A549 (cell line): Measurements from ENCODE around the gene AMPD3. TPM values are rescaled to one million over a fixed set of nuclear protein-coding genes. Genes with fewer than 3 reads are reported as not detected.

Experiments used
- ATAC-seq, 2 experiments: fragments of 200-7000 bp in 1 of 2; fragments of >200 bp in 1 of 2; cut with Nextera tagmentation in 1 of 2; cut with Tn5 transposase in 1 of 2; 3 replicates each; pipeline versions ENCODE4 v1.8.0 to v1.9.1; 2018 to 2020; ENCODE audit warnings: mild to moderate bottlenecking in 1 of 2, moderate library complexity in 1 of 2
- CTCF ChIA-PET: fragments of 300-600 bp; sonication (Branson Sonifier 250); formaldehyde crosslinking; extraction: SDS; loops from one replicate; lab custom pipeline; 2021; ENCODE audit warnings: antibody characterized with exemption, inconsistent platforms; lab: Yijun Ruan, JAX
- POLR2A ChIA-PET: fragments of 350-600 bp; formaldehyde crosslinking; extraction: SDS; loops from one replicate; lab custom pipeline; 2021; ENCODE audit warnings: antibody characterized with exemption, inconsistent platforms; lab: Yijun Ruan, JAX
- DNase-seq, 2 experiments: peaks; one replicate each; pipeline versions ENCODE4 v3.0.0 to v3.0.0-alpha.2; 2011 to 2016; ENCODE audit warnings: low read depth in 1 of 2, low spot score in 1 of 2
- FAIRE-seq: peaks from 2 replicates; lab custom pipeline; 2011; peaks lifted over from hg19 to GRCh38; lab: Jason Lieb, UNC
- H3K27ac ChIP-seq, 2 experiments: fragments of >200 bp; sonication (Bioruptor Twin); formaldehyde crosslinking; 3 replicates each; pipeline ENCODE4 v1.5.1; 2016 to 2017
- H3K4me1 ChIP-seq: fragments of >200 bp; sonication (Bioruptor Twin); formaldehyde crosslinking; 3 replicates; pipeline ENCODE4 v1.6.1; 2016
- H3K4me2 ChIP-seq: fragments of >200 bp; sonication (Bioruptor Twin); formaldehyde crosslinking; 3 replicates; pipeline ENCODE4 v1.6.1; 2016
- H3K4me3 ChIP-seq: fragments of >200 bp; sonication (Bioruptor Twin); formaldehyde crosslinking; 3 replicates; pipeline ENCODE4 v1.5.1; 2016
- H3K9me3 ChIP-seq: fragments of >200 bp; sonication (Bioruptor Twin); formaldehyde crosslinking; 3 replicates; pipeline ENCODE4 v1.6.1; 2016
- CHD2 ChIP-seq: fragments of 150-350 bp; IDR thresholded peaks from 2 replicates; pipeline ENCODE4 v1.6.1; 2014; ENCODE audit warnings: low read length; ENCODE audit not compliant: partially characterized antibody
- CHD4 ChIP-seq: fragments of 200-600 bp; sonication (generic); IDR thresholded peaks from 2 replicates; pipeline ENCODE4 v1.6.1; 2016; ENCODE audit warnings: antibody characterized with exemption, mild to moderate bottlenecking, borderline replicate concordance
- CTCF ChIP-seq: fragments of >200 bp; sonication (Bioruptor Twin); formaldehyde crosslinking; IDR thresholded peaks from 3 replicates; pipeline ENCODE4 v1.5.1; 2016
- EHF ChIP-seq: fragments of 250-450 bp; sonication (Bioruptor Pico); IDR thresholded peaks from 2 replicates; pipeline ENCODE4 v1.5.0; 2020; ENCODE audit warnings: mild to moderate bottlenecking
- EHMT2 ChIP-seq: fragments of 200-600 bp; sonication (generic); IDR thresholded peaks from 2 replicates; pipeline ENCODE4 v1.6.1; 2016; ENCODE audit warnings: antibody characterized with exemption, low read depth, mild to moderate bottlenecking, moderate library complexity
- FOSB ChIP-seq: fragments of 250-450 bp; sonication (Bioruptor Pico); IDR thresholded peaks from 2 replicates; pipeline ENCODE4 v1.5.0; 2020; ENCODE audit warnings: mild to moderate bottlenecking, moderate library complexity
- GATA3 ChIP-seq: IDR thresholded peaks from 2 replicates; pipeline ENCODE4 v1.6.1; 2012; ENCODE audit warnings: borderline replicate concordance
- HDAC2 ChIP-seq: fragments of 200-600 bp; sonication (generic); IDR thresholded peaks from 2 replicates; pipeline ENCODE4 v1.6.1; 2016
- HOXB5 ChIP-seq: fragments of 250-450 bp; sonication (Bioruptor Pico); IDR thresholded peaks from 2 replicates; pipeline ENCODE4 v1.5.0; 2020; ENCODE audit warnings: mild to moderate bottlenecking, moderate library complexity
- KDM1A ChIP-seq: fragments of 200-600 bp; sonication (generic); IDR thresholded peaks from 2 replicates; pipeline ENCODE4 v1.6.1; 2016; ENCODE audit warnings: low read depth, mild to moderate bottlenecking
- KDM5A ChIP-seq: fragments of 200-600 bp; sonication (generic); IDR thresholded peaks from 2 replicates; pipeline ENCODE4 v1.6.1; 2016; ENCODE audit warnings: antibody characterized with exemption, mild to moderate bottlenecking
- MAFK ChIP-seq: fragments of 450-650 bp; IDR thresholded peaks from 2 replicates; pipeline ENCODE4 v1.6.1; 2014; ENCODE audit not compliant: partially characterized antibody
- MAZ ChIP-seq: fragments of 150-350 bp; IDR thresholded peaks from 2 replicates; pipeline ENCODE4 v1.6.1; 2014; ENCODE audit warnings: antibody characterized with exemption, low read depth, low read length, borderline replicate concordance
- MYC ChIP-seq: IDR thresholded peaks from 2 replicates; pipeline ENCODE4 v1.6.1; 2012; ENCODE audit warnings: mild to moderate bottlenecking, inconsistent platforms, low read length, improper control_type of control experiment, borderline replicate concordance
- NR3C1 ChIP-seq: fragments of >200 bp; sonication (Bioruptor Twin); formaldehyde crosslinking; IDR thresholded peaks from 3 replicates; pipeline ENCODE4 v1.6.1; 2017
- POLR2A ChIP-seq: IDR thresholded peaks from 2 replicates; pipeline ENCODE4 v1.6.1; 2012; ENCODE audit warnings: mild to moderate bottlenecking, low read length
- RAD21 ChIP-seq, 2 experiments: fragments of >200 bp in 1 of 2; sonication (Bioruptor Twin) in 1 of 2; formaldehyde crosslinking in 1 of 2; IDR thresholded peaks in 1 of 2; conservative IDR thresholded peaks in 1 of 2; 2 replicates in 1 of 2; 3 replicates in 1 of 2; pipeline ENCODE4 v1.6.1; 2012 to 2018; ENCODE audit warnings: inconsistent platforms in 1 of 2
- TFCP2L1 ChIP-seq: fragments of 250-450 bp; sonication (Bioruptor Pico); IDR thresholded peaks from 2 replicates; pipeline ENCODE4 v1.5.0; 2021; ENCODE audit warnings: mild to moderate bottlenecking
- TP53 ChIP-seq: fragments of 250-450 bp; sonication (Bioruptor Pico); IDR thresholded peaks from 2 replicates; pipeline ENCODE4 v1.5.0; 2021; ENCODE audit warnings: mild to moderate bottlenecking, moderate library complexity
- ZC3H11A ChIP-seq: fragments of 450-650 bp; IDR thresholded peaks from 2 replicates; pipeline ENCODE4 v1.6.1; 2014; ENCODE audit warnings: antibody characterized with exemption, mild to moderate bottlenecking
- ZFP36 ChIP-seq: fragments of 450-650 bp; IDR thresholded peaks from 2 replicates; pipeline ENCODE4 v1.6.1; 2014; ENCODE audit warnings: borderline replicate concordance; ENCODE audit not compliant: partially characterized antibody
- ZSCAN20 ChIP-seq: fragments of 250-450 bp; sonication (Bioruptor Pico); IDR thresholded peaks from 2 replicates; pipeline ENCODE4 v1.8.0; 2022; ENCODE audit warnings: mild to moderate bottlenecking, moderate library complexity
- WGBS: methylation state at CpG from one replicate; pipeline ENCODE4 v1.1.6; 2017; ENCODE audit errors: missing lambda C conversion rate; 5-methylcytosine and 5-hydroxymethylcytosine counted together
- polyA plus RNA-seq, 4 experiments: library from polyadenylated mRNA; depleted of rRNA in 3 of 4; stranded (reverse); fragments of >200 nt; fragmentation: RNase III in 1 of 4; extraction: RNeasy Plus Mini Kit Qiagen cat#74134 plus additional on column Dnase treatment in 1 of 4; gene quantifications; 2 replicates in 3 of 4; 3 replicates in 1 of 4; pipeline ENCODE4 v1.2.3, GENCODE V29; 2011 to 2017
- TF ChIP-seq, protein P1 (sequence below): IDR thresholded peaks from 2 replicates; pipeline ENCODE4 v1.6.1; 2012
- TF ChIP-seq, protein P2 (sequence below): fragments of 250-450 bp; sonication (Bioruptor Pico); IDR thresholded peaks from 2 replicates; pipeline ENCODE4 v1.5.0; 2020; ENCODE audit warnings: low read depth, mild to moderate bottlenecking, moderate library complexity
- TF ChIP-seq, protein P3 (sequence below): fragments of >200 bp; sonication (Bioruptor Twin); formaldehyde crosslinking; IDR thresholded peaks from 2 replicates; pipeline ENCODE4 v1.6.1; 2016

The AMPD3 gene
- polyA plus RNA-seq, 2 of the 4 experiments (the other 2 are of a cell fraction): 3.1 to 4.7 TPM

DNA sequence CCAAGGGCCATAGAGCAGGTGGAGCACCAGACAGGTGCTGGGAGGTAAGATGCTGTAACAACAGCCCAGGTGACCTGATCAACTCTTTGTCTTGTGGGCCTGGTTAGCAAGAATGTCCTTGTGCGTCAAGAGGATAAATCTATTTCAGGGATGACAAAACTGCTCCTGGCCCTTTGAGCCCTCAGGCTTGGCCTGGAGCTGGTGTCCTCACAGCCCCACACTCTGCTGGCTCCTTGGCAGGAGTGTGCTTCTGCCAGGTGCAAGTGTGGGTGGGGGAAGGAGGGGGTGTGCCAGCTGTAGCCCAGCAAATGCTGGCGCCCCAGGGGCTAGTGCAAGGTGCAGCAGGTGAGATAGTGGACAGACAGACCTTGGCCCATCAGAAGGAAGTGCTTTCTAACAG, 19.5 kb downstream of the AMPD3 start:
- Histone ChIP-seq H3K27ac (no peak overlapping the region), H3K4me1 (no peaks in the 10 kb centered on the region)
- FAIRE-seq (no peak), ATAC-seq (no peak), DNase-seq (no peak)
- POLR2A ChIA-PET: no interaction called here
- CTCF ChIA-PET: no interaction called here
- WGBS: 97% methylated on average over 2 of the region's 2 CpGs
- TF ChIP-seq FOSB (CRISPR knock-in tag) (no peak), CHD2 (no peak), ZSCAN20 (CRISPR knock-in tag) (no peak), HDAC2 (no peak), TFCP2L1 (no peak), KDM1A (no peak), ZC3H11A (no peak), ZFP36 (no peak), TP53 (CRISPR knock-in tag) (no peak), GATA3 (no peak), POLR2A (no peak), MAZ (no peak), NR3C1 (no peak), RAD21 (conservative IDR thresholded peaks at IDR 0.05 in 1 of 2, IDR thresholded peaks at IDR 0.05 in 1 of 2) (no peak)
- TF ChIP-seq, protein P1, sequence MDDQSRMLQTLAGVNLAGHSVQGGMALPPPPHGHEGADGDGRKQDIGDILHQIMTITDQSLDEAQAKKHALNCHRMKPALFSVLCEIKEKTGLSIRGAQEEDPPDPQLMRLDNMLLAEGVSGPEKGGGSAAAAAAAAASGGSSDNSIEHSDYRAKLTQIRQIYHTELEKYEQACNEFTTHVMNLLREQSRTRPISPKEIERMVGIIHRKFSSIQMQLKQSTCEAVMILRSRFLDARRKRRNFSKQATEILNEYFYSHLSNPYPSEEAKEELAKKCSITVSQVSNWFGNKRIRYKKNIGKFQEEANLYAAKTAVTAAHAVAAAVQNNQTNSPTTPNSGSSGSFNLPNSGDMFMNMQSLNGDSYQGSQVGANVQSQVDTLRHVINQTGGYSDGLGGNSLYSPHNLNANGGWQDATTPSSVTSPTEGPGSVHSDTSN: no peak
- TF ChIP-seq, protein P2, sequence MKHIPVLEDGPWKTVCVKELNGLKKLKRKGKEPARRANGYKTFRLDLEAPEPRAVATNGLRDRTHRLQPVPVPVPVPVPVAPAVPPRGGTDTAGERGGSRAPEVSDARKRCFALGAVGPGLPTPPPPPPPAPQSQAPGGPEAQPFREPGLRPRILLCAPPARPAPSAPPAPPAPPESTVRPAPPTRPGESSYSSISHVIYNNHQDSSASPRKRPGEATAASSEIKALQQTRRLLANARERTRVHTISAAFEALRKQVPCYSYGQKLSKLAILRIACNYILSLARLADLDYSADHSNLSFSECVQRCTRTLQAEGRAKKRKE: no peak
- TF ChIP-seq, protein P3, sequence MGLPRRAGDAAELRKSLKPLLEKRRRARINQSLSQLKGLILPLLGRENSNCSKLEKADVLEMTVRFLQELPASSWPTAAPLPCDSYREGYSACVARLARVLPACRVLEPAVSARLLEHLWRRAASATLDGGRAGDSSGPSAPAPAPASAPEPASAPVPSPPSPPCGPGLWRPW: no peak
- TF ChIP-seq, all 56 proteins: peak for 0
- Histone ChIP-seq H3K9me3 (0 out of 3 replicates have a peak, but pooled peaks cover 3% of the 10 kb centered on the region), H3K4me2 (no peak overlapping the region), H3K4me3 (no peak overlapping the region)

- H3K4me3 ChIP-seq: no peak overlapping the region
- DNase-seq (no peak), ATAC-seq (no peak), FAIRE-seq (no peak)
- no peaks in the 10 kb centered on the region for H3K4me1 ChIP-seq
- no peak overlapping the region for H3K27ac ChIP-seq
- POLR2A ChIA-PET: no interaction called here
- WGBS: 80% methylated on average over 1 of the region's 1 CpG
- CTCF ChIA-PET: interaction anchor here (1.4 to 1.6 kb wide), 2 partner anchors 70 to 168 kb away, joined by 3 to 5 read pairs; no protein-coding TSS in a partner anchor
- no peak overlapping the region for H3K4me2 ChIP-seq
- TF ChIP-seq TFCP2L1 (no peak), EHF (CRISPR knock-in tag) (no peak), CHD4 (no peak), KDM5A (no peak), EHMT2 (no peak)
- no peaks in the 10 kb centered on the region for H3K9me3 ChIP-seq
Observed at GRCh38 chr11:10476342-10476741, 21.3 kb downstream of the AMPD3 start.

- POLR2A ChIA-PET: no interaction called here
- no peak for DNase-seq
- H3K4me1 ChIP-seq: no peaks in the 10 kb centered on the region
- TF ChIP-seq EHMT2 (no peak), HOXB5 (CRISPR knock-in tag) (no peak), MAFK (no peak), CTCF (no peak), MYC (no peak), CHD2 (no peak)
- TF ChIP-seq, all 56 proteins: peak for 0
- no peaks in the 10 kb centered on the region for H3K9me3 ChIP-seq
- H3K4me2 ChIP-seq: no peak overlapping the region
- CTCF ChIA-PET: interaction anchor here (1.4 kb wide), 1 partner anchor 71 kb away, joined by 5 read pairs; no protein-coding TSS in a partner anchor
- H3K4me3 ChIP-seq: no peak overlapping the region
- no peak for ATAC-seq
- 77% methylated on average over 5 of the region's 5 CpGs for WGBS
- no peak overlapping the region for H3K27ac ChIP-seq
- no peak for FAIRE-seq
Observed at GRCh38 chr11:10476927-10477689, 22.0 kb downstream of the AMPD3 start.
